Kidney epithelial cell (primary cell): ENCODE data around the gene GABARAPL2. TPM values are rescaled to one million over a fixed set of nuclear protein-coding genes. Genes with fewer than 3 reads are reported as not detected.

Experiments
- DNase-seq: peaks from one replicate; pipeline ENCODE4 v3.0.0-alpha.2; 2010; ENCODE audit warnings: low read depth
- H3K27me3 ChIP-seq: 2 replicates; pipeline ENCODE4 v1.6.0; 2011; ENCODE audit warnings: low read length; ENCODE audit not compliant: control insufficient read depth, insufficient read depth
- H3K36me3 ChIP-seq: 2 replicates; pipeline ENCODE4 v1.5.1; 2011; ENCODE audit warnings: low read length; ENCODE audit not compliant: control insufficient read depth, insufficient read depth
- H3K4me3 ChIP-seq: 2 replicates; pipeline ENCODE4 v1.5.1; 2011; ENCODE audit warnings: low read depth, mild to moderate bottlenecking, control low read depth, low read length
- total RNA-seq: library from RNA; depleted of rRNA; stranded (reverse); fragments of >200 nt; gene quantifications from 2 replicates; pipeline ENCODE4 v1.2.3, GENCODE V29; 2015
- TF ChIP-seq, protein P1 (sequence below): IDR thresholded peaks from 2 replicates; pipeline ENCODE4 v1.5.1; 2011; ENCODE audit warnings: mild to moderate bottlenecking, moderate library complexity, low read length, control low read depth, inconsistent platforms; ENCODE audit not compliant: insufficient read depth, poor library complexity, severe bottlenecking

Gene GABARAPL2
- total RNA-seq, 1 donor from 2014 or later: 67.9 TPM

DNA sequence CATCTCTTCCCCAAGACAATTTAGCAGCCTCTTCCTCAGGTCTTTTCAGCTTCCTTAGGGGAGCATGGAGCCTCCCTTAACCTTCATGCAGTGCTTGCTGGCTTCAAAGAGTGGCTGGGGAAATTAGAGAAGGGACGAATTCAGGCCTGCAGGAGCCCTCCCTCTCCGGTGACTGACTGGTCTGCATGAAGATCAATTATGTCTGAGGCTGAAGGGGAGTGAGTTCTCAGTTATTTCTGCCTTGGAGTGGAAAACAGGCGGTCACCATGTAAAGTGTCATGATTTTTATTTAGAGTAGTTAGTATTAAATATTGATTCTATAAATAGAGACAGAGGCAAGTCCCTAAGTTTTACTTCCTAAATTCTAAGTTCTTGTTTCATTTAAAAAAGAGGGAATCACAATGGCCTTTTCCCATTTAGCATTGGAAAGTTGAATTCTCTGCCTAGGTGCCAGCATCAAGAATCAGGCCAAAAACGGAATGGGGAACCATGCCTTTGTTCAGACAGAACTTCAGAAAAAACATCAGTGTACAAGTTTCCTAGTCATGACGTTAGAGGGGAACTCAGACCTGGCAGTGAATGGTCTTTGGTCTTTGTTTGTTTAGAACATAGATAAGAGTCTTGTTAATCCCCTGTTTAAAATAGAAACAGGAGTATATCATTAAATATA is 4.4 kb downstream of the GABARAPL2 start:
- Histone ChIP-seq H3K36me3 (no peaks in the 10 kb centered on the region), H3K4me3 (no peak overlapping the region), H3K27me3 (no peaks in the 10 kb centered on the region)
- DNase-seq: no peak
- TF ChIP-seq, protein P1, sequence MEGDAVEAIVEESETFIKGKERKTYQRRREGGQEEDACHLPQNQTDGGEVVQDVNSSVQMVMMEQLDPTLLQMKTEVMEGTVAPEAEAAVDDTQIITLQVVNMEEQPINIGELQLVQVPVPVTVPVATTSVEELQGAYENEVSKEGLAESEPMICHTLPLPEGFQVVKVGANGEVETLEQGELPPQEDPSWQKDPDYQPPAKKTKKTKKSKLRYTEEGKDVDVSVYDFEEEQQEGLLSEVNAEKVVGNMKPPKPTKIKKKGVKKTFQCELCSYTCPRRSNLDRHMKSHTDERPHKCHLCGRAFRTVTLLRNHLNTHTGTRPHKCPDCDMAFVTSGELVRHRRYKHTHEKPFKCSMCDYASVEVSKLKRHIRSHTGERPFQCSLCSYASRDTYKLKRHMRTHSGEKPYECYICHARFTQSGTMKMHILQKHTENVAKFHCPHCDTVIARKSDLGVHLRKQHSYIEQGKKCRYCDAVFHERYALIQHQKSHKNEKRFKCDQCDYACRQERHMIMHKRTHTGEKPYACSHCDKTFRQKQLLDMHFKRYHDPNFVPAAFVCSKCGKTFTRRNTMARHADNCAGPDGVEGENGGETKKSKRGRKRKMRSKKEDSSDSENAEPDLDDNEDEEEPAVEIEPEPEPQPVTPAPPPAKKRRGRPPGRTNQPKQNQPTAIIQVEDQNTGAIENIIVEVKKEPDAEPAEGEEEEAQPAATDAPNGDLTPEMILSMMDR: no peak

- Histone ChIP-seq H3K36me3 (peaks cover 1% of the 10 kb centered on the region), H3K4me3 (no peak overlapping the region), H3K27me3 (no peaks in the 10 kb centered on the region)
- DNase-seq: no peak
- TF ChIP-seq, protein P1: no peak
Measured at GRCh38 chr16:75572864-75573542, 6.8 kb downstream of the GABARAPL2 start.

- Histone ChIP-seq H3K36me3 (peaks cover 1% of the 10 kb centered on the region), H3K4me3 (no peak overlapping the region), H3K27me3 (no peaks in the 10 kb centered on the region)
- TF ChIP-seq, protein P1: no peak
- no peak for DNase-seq
Measured at GRCh38 chr16:75573955-75574354, 7.8 kb downstream of the GABARAPL2 start.

DNA sequence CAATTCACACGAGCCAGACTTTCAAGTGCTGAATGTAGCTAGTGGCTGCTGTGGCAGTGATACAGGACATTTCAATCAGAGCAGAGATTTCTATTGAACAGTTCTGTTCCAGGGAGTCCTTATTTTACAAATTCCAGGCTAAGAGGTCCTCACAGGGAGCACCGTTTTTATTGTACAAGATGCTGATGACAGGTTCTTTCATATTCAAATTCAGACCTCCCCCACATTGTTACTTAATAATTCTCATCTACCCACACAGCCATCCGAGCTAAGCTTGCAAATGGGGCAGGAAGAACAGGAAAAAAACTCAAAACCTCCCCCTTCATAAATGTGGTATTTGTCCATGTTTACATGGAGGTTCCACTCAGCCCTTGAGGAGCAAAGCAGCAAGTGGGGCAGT is 9.8 kb downstream of the GABARAPL2 start:
- H3K27me3 ChIP-seq: no peaks in the 10 kb centered on the region
- no peak overlapping the region for H3K4me3 ChIP-seq
- DNase-seq: no peak
- peaks cover 1% of the 10 kb centered on the region for H3K36me3 ChIP-seq
- TF ChIP-seq, protein P1: no peak

DNA sequence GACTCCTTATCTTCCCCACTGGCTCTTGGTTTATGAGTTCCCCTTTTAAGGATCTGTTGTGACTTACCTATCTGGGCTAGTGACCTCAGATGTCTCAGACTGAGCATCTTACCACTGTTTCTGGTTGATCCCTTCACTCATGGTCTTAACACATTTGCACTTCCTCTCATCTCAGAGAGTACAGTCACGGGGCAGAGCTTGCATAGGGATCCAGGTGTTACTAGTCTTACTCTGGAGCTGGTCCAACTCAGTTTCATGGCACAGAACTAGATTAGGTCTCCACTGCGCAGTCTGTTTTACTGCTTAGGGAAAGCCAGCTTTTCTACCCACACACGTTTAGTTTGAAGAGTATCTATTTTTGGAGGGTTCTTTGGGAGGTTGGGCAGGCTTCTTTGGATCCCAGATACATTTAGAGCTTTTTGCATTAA is 10.2 kb downstream of the GABARAPL2 start:
- Histone ChIP-seq H3K27me3 (no peaks in the 10 kb centered on the region), H3K4me3 (no peak overlapping the region), H3K36me3 (peaks cover 1% of the 10 kb centered on the region)
- TF ChIP-seq, protein P1: no peak
- DNase-seq: no peak
